Fibroblast of upper back skin (primary cell): ENCODE data around the gene COL4A2.
A peak's percentile ranks its signal among the peaks of the same experiment; 100 is the strongest.

Experiments
- DNase-seq: peaks from one replicate; pipeline ENCODE4 v3.0.0-alpha.2; 2013

COL4A2 gene

DNA sequence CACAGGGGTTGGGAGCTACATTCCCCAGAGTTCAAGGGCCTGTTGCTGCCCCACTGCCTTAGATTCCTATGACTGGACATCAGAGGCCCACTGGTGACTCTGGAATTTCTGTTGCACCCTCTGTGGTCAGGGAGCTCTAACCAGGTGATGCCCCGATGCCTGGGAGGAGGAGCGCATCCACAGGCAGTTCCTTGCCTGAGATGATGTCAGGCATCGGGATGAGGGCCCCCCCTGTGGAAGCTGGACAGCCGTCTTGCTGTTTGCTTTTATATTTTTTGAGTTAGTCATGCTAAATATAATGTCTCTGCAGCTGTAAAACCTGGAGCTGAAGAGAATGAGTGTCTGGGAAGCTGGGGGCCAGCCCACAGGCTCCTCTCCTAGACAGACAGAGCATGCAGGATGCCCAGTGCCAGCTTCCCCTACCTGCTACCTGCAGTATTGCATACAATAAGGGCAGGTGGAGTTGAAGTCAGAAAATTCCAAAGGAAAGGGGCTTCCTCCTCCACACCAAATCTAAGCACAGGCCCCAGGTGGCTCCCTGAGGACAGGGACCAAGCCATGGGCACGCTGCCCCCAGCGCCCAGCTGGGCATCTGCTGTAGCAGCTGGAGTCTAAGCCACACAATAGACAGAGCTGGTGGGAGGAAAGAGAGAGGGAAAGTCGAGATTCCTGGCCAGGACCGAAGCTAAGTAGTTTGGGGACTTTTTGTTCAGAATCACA is 16.2 kb downstream of the COL4A2 start:
- DNase-seq: peak; percentile 91

DNA sequence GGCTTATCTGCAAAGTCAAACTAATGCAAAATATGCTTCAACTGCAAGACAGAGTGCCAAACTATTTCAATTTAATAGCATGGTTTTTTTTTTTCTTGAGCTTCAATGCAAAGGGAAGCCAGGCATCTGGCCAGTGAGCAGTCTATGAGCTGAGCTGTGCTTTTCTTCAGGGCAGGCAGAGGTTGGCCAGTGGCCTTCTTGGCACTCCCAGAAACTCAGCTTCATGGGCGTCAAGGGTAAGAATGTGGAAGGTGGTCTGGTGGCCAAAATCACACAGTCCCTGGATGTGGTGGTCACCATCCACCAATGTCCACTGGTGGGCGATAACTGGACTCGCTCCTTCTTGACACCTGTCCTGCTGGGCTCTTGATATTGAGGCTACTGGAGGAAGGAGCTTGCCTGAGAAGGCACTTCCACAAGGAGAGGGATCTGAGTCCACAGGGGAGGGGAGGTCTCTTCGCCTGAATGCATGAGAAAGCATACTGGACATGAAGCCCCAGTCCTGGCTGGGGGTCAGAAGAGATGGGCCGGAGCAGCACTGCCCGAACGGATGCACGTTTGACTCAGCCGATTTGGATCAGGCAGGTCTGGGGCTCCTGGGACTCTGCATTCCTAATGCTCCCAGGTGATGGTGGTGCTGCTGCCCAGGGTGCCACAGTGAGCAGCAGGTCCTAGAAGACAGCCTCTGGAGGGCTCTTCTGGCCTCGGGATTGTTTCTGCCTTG is 17.1 kb downstream of the COL4A2 start:
- DNase-seq: peak; percentile 56

DNA sequence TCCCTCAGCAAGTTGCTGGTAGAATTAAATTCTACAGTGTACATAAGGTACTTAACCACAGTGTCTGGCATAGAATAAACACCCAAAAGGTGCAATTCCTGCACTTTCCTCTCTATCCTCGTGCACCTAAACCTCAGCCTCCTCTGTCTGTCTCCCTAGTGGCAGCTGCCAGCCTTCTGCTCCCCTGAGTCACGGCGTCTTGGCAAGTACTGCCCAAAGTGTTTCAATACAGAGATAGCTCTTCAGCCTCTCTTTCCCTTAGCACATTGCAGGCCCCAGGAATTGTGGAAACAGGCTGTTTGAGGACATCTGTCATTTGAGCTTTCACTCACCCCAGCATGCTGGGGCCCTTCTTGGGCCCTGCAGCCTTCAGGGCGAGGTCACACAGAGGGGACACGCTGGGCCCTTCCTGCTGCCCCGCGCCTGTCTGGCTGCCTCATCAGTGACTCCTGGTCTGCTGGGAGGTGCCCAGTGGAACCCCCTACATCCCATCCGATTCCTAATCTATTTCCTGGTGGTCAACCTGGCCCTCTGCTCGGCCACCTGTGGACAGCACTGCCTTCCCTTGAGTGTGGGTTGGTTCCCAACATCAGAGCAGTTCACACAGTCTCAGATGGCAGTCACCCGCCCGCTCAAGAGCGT is 19.3 kb downstream of the COL4A2 start:
- DNase-seq: no peak

DNA sequence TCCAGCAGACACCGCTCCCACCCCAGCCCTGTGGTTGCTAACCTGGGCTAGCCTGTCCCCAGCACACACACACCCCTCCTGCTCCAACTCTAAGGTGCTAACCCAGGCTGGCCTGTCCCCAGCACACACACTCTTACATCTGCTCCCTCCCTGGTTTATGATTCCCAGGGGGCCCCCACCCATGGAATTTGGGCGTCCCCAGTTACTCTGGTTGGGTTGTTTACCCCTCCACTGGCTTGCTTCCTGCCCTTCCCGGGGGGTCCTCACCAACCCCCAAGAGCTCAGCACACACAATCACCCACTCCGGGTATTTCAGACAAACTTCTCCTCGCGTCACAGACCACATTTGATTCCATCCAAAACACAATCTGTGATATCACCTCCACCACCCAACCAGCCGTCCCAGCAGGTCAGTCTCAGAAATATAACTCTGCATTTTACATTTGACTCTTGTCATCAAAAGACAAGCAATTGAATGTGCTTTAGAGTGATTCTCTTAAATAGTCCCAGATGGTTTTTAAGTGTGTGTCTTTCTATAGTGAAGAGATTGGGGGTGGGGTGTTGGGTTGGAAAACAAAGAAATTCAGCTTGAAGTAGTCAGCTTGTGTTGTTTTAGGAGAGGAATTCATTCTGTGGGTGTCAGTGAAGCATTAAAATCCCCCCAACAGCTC is 20.1 kb downstream of the COL4A2 start:
- DNase-seq: peak; percentile 91

DNA sequence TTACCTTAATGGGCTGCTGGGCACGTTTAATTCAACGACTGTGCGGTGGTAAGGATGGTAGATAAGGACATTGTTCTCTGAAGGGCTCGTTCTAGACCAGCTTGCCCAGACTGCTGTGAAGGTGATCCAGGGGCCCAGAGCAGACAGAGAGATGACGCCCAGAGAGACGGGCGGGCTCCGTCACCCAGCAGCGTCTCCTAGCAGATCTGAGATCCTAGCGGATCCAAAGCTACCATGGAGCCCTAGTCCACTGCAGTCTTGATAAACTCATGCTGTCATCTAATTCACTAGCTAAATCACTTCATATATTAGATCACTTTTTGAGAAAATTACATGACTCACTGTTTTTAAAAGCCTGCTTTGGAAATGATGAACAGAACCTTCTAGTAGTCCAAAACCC is 21.5 kb downstream of the COL4A2 start:
- no peak for DNase-seq

DNA sequence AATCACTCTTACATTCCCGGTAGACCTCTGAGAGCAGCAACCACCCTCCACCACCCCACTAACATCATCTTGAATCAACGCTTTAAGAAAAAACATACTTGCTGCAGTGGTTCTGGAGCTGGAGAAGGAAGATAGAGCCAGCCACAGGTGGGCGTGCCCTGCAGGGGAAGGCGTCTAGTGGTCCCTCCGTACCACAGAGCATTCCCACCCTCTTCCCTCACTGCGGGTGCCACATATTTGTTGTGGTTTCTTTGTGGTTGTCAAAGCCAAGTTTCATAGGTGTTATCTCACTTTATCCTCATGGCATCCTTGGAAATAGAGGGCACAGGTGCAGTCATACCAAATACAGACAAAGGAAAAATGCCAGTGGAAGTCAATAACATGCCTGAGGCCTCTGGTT is 22.2 kb downstream of the COL4A2 start:
- no peak for DNase-seq

DNA sequence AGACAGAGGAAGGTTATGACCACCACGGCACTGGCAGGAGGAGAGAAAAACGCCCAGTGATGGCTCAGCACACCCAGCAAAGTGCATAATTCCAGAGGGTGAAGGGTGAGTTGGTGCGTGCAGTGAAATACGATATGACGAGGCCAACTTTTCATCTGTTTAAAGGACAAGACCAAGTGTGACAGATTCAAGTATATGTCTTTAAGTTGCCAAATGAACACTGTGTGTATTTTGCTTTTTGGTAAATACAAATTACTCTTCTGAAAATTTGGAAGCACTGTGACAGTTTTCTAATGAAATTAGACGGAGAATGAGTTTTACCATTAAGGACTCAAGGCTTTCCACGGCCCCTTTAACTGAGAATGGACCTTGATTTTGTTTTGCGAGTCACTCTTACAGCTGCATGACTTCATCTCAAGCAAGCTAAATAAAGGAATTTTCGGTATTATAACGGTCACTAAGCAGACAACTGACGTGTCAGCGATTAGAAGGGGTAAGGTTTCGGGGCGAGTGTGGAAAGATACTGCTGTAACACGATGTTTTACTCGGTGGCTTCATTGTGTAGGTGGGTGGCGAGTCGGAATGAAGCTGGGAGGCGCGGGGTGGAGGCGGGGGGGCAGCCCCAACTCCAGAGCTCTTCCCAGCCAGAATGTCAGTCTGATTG is 22.8 kb downstream of the COL4A2 start:
- peak; percentile 47 for DNase-seq

DNA sequence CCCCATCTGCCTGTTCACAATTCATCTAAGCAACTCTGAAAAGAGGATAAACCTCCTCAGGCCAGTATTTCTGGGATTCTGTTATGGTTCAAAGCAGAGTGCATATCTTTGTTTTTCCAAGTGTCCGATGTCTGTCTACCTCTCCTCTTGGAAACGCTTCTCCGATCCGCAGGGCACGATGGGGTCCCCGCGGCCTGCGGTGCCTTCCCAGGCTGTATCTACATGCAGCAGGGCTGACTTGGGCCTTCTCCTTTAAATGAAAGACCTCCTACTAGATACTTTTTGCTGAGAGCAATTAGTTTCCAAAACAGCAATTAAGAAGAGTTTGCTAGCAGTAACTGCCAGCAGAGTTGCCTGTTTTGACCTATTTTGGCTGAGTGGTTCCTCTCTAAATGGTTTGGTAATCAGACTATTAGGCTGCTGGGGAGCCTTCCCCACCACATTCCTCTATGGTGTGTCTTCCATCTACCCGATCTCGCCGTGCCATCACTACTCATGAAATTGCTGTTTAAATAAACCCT is 23.5 kb downstream of the COL4A2 start:
- peak; percentile 73 for DNase-seq

DNA sequence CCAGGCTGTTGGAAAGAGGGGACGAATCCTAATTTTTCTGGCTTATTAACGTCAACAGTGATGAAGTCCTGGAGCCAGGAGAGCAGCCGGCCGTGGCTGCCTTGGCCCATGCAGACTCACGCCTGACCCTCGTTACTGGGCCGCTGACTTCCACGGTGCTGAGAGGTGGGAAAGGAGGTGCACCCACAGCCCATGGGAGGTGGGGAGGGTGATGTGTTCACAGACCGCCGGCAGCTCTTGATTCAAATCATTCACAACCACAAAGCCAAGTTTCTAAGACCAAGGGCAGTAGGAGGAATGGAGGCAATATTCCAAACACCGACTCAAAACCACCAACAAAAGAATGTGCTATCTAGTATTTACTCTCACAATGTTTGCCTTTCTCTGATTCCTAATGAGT is 24.3 kb downstream of the COL4A2 start:
- peak; percentile 74 for DNase-seq

DNA sequence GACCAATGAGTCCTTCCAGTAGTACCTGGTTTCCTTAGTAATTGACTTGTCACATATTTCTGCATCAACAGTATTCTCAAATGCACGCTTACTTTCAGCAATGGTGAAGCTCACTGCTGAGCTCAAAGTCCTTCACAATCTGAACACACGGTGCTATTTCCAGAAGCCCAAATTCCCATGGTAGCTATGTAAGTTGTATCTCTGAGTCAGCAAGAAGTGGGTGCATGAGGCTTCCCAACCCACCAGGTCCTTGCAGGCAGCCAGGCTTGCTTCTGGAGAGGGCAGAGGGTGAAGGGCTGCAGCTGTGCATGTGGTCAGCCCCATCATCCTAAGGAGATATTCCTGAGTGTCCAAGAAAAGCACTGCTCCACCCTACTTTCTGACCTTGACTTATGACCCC is 25.7 kb downstream of the COL4A2 start:
- DNase-seq: no peak

DNA sequence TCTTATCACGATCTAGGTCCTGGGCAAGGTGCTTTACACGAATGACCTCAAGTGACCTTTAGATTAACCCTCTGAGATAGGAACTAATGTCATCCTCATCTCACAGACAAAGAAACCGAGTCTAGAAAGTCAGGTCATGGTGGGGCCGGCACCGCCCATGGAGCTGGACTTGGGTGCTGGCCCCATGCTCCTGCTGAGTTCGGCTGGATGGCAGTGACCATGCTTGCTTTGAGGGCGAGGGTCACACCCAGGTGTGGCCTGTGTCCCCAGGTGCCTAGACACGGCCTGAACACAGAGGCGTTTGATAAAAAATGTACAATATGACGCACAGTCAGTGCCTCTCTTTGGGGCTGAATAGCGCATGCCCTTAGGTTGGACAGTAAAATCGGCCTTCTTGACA is 26.8 kb downstream of the COL4A2 start:
- DNase-seq: no peak

DNA sequence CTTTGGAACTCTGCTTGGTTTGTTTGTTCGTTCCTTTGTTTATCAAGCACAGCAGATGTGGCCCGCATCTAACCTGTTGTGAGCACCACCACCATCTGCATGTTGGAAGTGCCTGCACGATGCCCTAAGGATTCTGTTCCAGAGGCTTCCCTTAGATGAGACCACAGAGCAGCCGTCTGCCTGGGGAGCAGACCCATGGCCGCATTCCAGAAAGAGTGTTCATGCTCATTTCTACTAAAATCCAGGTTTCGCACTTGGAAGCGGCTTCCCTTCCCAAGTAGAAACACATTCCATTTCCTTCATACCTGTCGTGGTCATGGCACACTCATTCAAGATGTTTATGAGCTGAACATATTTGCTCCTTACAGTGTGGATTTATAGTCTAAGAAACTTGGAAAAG is 27.2 kb downstream of the COL4A2 start:
- peak; percentile 96 for DNase-seq

DNA sequence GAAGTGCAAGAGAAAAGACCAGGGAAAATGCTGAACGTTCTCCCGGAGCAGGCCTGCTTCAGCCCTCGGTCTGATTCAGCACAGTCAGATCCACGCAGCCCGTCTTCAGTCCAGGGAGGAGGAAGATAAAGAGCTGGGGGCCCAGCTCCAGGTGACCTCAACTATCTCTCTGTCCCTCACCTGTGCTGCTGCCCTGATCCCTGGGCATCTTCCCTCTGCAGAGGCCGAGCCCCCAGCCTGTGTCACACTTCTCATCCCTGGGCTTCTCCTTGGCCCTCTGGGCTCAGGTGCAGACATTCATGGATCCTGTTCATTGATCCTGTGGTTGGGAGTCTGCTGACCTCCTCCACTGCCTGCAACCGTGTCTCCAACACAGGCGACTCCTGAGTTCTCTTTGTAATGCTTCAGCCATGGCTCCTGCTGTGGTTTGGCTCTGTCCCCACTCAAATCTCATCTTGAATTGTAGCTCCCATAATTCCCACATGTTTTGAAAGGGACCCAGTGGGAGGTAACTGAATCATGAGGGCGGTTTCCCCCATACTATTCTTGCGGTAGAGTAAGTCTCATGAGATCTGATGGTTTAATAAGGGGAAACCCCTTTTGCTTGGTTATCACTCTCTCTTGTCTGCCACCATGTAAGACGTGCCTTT is 27.9 kb downstream of the COL4A2 start:
- DNase-seq: peak; percentile 86

DNA sequence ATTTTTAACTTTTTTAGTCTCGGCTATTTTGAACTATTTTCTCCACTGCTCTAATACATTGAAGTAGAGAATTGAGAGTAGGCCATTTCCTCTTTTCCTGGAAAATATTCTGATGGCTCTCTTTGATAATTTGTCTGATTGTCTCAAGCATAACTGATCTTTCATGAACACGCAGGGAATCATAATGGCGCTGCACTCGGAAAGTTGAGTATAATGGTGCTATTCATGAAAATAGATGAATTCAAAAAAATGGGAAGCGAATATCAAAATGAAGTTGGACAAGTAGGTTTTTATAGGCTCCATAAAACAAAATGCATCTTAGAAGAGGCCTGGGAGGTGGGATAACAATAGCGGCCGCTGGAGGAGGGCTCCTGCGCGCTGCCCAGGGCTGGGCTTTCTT is 29.0 kb downstream of the COL4A2 start:
- no peak for DNase-seq

DNA sequence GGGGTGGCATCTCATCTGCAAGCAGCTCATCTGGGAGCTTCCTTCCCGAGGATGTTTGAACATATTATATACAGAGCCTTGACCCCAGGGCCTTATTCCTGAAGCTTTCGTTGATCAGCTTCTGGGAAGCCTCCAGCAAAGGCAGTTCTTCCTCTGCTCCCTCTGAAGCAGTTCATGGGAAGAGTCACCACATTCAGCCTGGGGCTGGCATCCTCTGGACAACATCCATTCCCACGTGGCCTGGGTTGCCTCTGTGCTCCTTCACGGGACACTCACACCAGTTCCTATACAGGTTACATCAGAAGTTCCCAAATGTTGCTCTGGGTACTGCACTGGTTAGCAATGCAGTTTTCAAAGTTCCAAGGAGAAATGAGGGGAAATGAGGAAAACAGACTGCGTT is 29.6 kb downstream of the COL4A2 start:
- DNase-seq: no peak

DNA sequence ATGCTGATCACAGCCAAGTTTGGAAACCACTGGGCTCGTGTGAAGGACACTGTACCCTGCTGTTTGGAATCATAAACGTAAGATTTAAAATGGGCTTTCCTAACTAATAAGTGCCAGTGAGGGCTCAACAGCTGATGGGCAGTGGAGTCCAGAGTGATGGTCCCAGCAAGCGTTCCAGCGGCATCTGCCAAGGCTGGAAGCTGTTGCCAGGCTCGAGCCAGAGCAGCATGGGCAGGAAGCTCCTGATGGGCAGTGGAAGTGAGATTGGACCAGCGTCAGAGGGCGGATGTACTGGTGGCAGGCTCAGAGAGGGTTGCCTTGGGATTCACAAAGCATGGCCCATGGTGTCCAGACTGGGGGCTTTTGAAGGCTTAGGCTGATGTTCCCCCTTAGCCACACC is 30.2 kb downstream of the COL4A2 start:
- no peak for DNase-seq

DNA sequence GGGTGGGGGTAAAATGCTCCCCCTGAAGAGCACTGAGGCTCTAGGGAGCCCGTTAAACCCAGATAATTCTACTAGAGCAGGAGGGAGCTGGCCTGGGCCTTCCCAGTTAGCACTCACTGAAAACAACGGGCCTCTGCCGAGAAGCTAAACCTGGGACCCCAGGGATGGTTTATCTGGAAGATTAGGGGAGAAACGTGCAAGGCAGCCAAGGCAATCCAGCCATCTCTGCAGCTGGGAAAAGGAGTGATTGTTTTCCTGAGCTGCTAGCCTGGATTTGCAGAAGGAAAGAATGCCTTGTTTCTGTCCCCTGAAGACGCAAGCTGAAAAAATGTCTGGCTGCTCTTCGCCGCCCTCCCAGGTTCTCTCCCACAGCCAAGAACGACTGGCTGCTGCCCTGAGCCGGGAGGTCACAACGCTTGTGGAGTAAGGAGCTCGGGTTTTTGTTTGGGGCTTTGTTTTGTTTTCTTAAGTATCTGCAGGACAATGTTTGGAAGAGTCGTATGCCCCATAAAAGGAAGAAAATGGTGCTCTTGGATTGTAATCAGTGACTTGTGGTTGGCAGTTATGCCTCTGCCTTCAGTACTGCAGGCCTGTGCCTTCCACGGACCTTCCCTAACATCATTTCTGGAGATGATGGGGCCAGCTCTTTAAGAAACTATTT is 31.5 kb downstream of the COL4A2 start:
- peak; percentile 65 for DNase-seq

DNA sequence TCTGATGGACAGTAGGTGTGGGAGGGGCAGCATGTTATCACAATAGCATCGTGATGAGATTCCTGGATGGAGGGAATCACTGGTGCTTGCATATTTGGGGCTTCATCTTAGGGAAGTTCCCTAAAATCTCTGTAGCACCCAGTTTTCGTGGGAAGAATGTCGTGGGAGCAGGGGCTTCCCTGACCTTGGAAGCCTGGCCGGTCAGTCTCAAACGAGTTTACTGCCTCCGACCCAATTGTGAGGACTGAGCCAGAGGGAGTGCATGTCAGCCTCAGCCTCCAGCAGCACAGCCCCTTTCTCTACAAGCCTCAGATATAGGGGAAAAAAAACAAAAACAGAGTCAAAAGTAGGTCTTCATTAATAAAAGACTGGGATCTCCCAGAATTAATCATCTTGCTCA is 32.2 kb downstream of the COL4A2 start:
- DNase-seq: no peak

DNA sequence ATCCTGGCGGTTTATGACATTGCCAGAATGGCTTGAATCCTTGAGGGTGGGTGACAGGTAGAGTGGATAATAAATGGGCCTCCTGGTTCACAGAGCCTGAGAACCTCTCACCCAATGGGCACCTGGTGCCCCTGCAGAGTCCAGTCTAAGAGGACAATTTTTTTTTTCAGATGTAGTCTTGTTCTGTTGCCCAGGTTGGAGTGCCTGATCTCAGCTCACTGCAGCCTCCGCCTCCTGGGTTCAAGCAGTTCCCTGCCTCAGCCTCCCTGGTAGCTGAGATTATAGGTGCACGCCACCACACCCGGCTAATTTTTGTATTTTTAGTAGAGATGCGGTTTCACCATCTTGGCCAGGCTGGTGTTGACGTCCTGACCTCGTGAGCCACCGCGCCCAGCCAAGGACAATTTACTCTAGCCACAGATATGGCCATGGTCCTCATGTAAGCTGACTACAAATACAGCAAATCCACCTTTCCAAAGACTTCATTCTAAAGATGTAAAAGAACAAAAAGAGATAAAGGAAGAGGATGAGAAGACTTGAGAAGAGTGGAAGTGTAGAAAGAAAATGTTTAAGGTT is 33.0 kb downstream of the COL4A2 start:
- DNase-seq: no peak

DNA sequence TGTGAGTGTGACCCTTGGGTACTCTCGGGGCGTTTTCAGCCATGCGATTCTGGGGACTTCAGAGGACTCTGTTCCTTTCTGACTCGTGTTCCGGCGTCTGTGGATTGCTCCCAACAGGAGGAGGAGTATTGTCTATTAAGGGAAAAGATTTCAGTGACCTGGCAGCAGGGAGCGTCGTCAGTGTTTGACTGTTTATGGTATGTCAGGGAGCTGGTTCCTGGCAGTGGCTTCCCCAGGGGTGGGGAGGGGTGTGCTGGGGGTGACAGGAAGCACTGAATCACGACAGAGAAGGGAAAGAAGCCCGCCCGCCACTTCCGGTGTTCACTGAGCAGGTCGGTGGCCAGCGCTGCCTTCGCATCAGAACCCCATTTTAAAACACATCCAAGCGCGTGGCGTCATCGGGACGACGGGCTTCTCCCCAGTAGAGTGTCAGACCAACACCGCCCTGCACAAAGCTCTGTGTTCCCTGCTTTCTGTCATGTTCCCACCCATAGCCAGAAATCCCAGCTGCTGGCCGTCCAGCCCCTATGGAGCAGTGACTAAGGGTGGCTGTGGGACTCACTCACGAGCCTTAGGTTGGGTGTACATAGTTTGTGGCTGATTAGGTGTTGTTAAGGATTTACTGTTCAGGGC is 33.8 kb downstream of the COL4A2 start:
- DNase-seq: peak; percentile 51
